ENCODE data around the gene CCSER2.

Gene CCSER2

GRCh38 chr10:84292502-84292901, 35.9 kb upstream of the CCSER2 start:
- no peak for TF ChIP-seq CTCF (conservative IDR thresholded peaks at IDR 0.05; ENCODE audit: low read depth, low read length)
- no peak overlapping the region for H3K4me3 ChIP-seq (ENCODE audit: low read length)
- no peak for DNase-seq (ENCODE audit: low read depth)

DNA sequence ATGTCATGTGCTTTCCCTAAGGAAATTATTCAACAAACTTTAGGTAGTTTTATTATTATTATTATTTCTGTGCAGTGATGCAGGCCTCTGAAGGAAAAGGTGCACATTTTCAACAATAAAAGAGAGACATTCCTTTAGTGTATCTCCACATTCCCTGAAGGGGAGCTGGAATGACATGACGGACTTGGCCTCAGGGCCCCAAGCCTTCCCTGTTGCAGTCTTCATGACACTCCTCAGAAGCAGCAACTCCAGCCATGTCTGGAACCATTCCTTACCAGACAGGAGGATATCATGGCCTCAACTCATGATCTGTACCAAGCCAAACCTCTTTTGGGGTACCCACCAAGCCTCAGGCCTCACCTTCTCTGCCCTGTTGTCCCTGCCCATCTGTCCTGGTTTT, 35.2 kb upstream of the CCSER2 start:
- DNase-seq (ENCODE audit: low read depth), result no peak
- TF ChIP-seq CTCF (conservative IDR thresholded peaks at IDR 0.05; ENCODE audit: low read depth, low read length), result no peak
- no peak overlapping the region for H3K4me3 ChIP-seq (ENCODE audit: low read length)

GRCh38 chr10:84293574-84294016, 34.8 kb upstream of the CCSER2 start:
- TF ChIP-seq CTCF (conservative IDR thresholded peaks at IDR 0.05; ENCODE audit: low read depth, low read length), result no peak
- DNase-seq (ENCODE audit: low read depth), result no peak
- no peak overlapping the region for H3K4me3 ChIP-seq (ENCODE audit: low read length)

DNA sequence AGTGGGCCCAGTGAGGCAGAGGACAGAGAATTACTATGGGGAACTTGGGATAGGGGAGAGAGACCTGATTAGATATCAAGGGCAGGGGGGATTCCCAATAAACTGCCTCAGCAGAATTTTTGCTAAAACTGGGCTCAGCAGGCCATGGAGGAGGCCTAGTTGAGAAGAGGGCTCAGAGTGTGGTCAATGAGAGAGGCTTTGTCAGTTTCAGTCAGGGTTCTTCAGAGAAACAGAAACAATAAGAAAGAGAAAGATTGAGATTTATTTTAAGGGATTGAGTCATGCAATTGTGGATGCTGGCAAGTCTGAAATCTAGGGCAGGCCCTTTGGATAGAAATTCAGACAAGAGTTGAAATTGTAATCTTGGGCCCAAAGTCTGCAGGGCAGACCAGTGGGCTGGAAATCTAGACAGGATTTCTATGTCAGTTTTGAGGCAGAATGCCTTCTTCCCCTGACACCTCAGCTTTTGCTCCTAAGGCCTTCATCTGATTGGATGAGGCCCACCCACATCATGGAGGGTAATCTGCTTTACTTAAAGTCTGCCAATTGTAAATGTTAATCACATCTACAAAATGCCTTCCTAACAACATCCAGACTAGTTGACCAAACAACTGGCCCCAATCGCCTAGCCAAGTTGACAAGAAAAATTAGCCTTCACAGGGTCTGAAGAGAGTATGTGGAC, 33.5 kb upstream of the CCSER2 start:
- no peak for TF ChIP-seq CTCF (conservative IDR thresholded peaks at IDR 0.05; ENCODE audit: low read depth, low read length)
- H3K4me3 ChIP-seq (ENCODE audit: low read length), result no peak overlapping the region
- DNase-seq (ENCODE audit: low read depth), result no peak

GRCh38 chr10:84296091-84296981, 32.1 kb upstream of the CCSER2 start:
- H3K4me3 ChIP-seq (ENCODE audit: low read length), result no peak overlapping the region
- TF ChIP-seq CTCF (conservative IDR thresholded peaks at IDR 0.05; ENCODE audit: low read depth, low read length), result no peak
- no peak for DNase-seq (ENCODE audit: low read depth)

- no peak for TF ChIP-seq CTCF (conservative IDR thresholded peaks at IDR 0.05; ENCODE audit: low read depth, low read length)
- H3K4me3 ChIP-seq (ENCODE audit: low read length), result no peak overlapping the region
- no peak for DNase-seq (ENCODE audit: low read depth)
Measured at GRCh38 chr10:84298057-84298456, 30.3 kb upstream of the CCSER2 start.
